ENCODE measurements around the gene RAB42. TPM values are rescaled to one million over a fixed set of nuclear protein-coding genes. Genes with fewer than 3 reads are reported as not detected.

RAB42 gene
- total RNA-seq, 1 experiment from 2014 or later: 0.37 TPM

GRCh38 chr1:28613175-28613574 is 21.1 kb downstream of the RAB42 start:
- no peaks in the 10 kb centered on the region for H4K20me1 ChIP-seq (ENCODE audit: insufficient read depth, low read depth, low read length)
- no peak overlapping the region for H3K27ac ChIP-seq (ENCODE audit: low read length)
- no peaks in the 10 kb centered on the region for H3K4me1 ChIP-seq (ENCODE audit: low read length)
- H3K4me2 ChIP-seq (ENCODE audit: low read depth, low read length, poor library complexity, severe bottlenecking): no peak overlapping the region
- H3K9me2 ChIP-seq (replicated peaks; ENCODE audit: insufficient read depth, low read length): no peaks in the 10 kb centered on the region
- no peak for DNase-seq
- no peaks in the 10 kb centered on the region for H3K27me3 ChIP-seq (ENCODE audit: low read length)
- H3K9ac ChIP-seq (ENCODE audit: low read length): no peak overlapping the region
- H3K4me3 ChIP-seq (ENCODE audit: low read length): no peak overlapping the region
- no peaks in the 10 kb centered on the region for H3K9me3 ChIP-seq (ENCODE audit: low read length)
- H3K79me2 ChIP-seq (ENCODE audit: low read length): no peaks in the 10 kb centered on the region
- H2AFZ ChIP-seq (ENCODE audit: low read length): no peak overlapping the region
- peaks cover 21% of the 10 kb centered on the region for H3K36me3 ChIP-seq (ENCODE audit: insufficient read depth, low read length)

GRCh38 chr1:28631713-28632112 is 39.6 kb downstream of the RAB42 start:
- Histone ChIP-seq H3K27ac (ENCODE audit: low read length) (no peak overlapping the region), H3K4me2 (ENCODE audit: low read depth, low read length, poor library complexity, severe bottlenecking) (no peak overlapping the region), H3K9ac (ENCODE audit: low read length) (no peak overlapping the region), H3K9me2 (replicated peaks; ENCODE audit: insufficient read depth, low read length) (no peaks in the 10 kb centered on the region), H3K4me3 (ENCODE audit: low read length) (no peak overlapping the region), H3K79me2 (ENCODE audit: low read length) (peaks cover 19% of the 10 kb centered on the region), H4K20me1 (ENCODE audit: insufficient read depth, low read depth, low read length) (no peaks in the 10 kb centered on the region), H3K27me3 (ENCODE audit: low read length) (no peaks in the 10 kb centered on the region), H3K36me3 (ENCODE audit: insufficient read depth, low read length) (no peaks in the 10 kb centered on the region), H3K9me3 (ENCODE audit: low read length) (no peaks in the 10 kb centered on the region), H3K4me1 (ENCODE audit: low read length) (no peaks in the 10 kb centered on the region), H2AFZ (ENCODE audit: low read length) (no peak overlapping the region)
- no peak for DNase-seq

GRCh38 chr1:28632560-28632959 is 40.5 kb downstream of the RAB42 start:
- Histone ChIP-seq H3K27me3 (ENCODE audit: low read length) (no peaks in the 10 kb centered on the region), H3K9me2 (replicated peaks; ENCODE audit: insufficient read depth, low read length) (no peaks in the 10 kb centered on the region), H3K79me2 (ENCODE audit: low read length) (peaks cover 23% of the 10 kb centered on the region), H2AFZ (ENCODE audit: low read length) (no peak overlapping the region), H3K4me2 (ENCODE audit: low read depth, low read length, poor library complexity, severe bottlenecking) (no peak overlapping the region), H4K20me1 (ENCODE audit: insufficient read depth, low read depth, low read length) (no peaks in the 10 kb centered on the region), H3K27ac (ENCODE audit: low read length) (no peak overlapping the region), H3K4me1 (ENCODE audit: low read length) (no peaks in the 10 kb centered on the region), H3K9me3 (ENCODE audit: low read length) (no peaks in the 10 kb centered on the region), H3K36me3 (ENCODE audit: insufficient read depth, low read length) (no peaks in the 10 kb centered on the region), H3K4me3 (ENCODE audit: low read length) (no peak overlapping the region), H3K9ac (ENCODE audit: low read length) (no peak overlapping the region)
- DNase-seq: no peak

- Histone ChIP-seq H3K4me2 (ENCODE audit: low read depth, low read length, poor library complexity, severe bottlenecking) (peak overlapping the region; percentile 74), H3K9ac (ENCODE audit: low read length) (no peak overlapping the region), H3K27me3 (ENCODE audit: low read length) (no peaks in the 10 kb centered on the region), H3K4me3 (ENCODE audit: low read length) (no peak overlapping the region), H3K36me3 (ENCODE audit: insufficient read depth, low read length) (no peaks in the 10 kb centered on the region), H4K20me1 (ENCODE audit: insufficient read depth, low read depth, low read length) (no peaks in the 10 kb centered on the region), H2AFZ (ENCODE audit: low read length) (no peak overlapping the region), H3K79me2 (ENCODE audit: low read length) (peaks cover 55% of the 10 kb centered on the region), H3K9me3 (ENCODE audit: low read length) (no peaks in the 10 kb centered on the region), H3K27ac (ENCODE audit: low read length) (no peak overlapping the region), H3K4me1 (ENCODE audit: low read length) (peaks cover 31% of the 10 kb centered on the region), H3K9me2 (replicated peaks; ENCODE audit: insufficient read depth, low read length) (no peaks in the 10 kb centered on the region)
- peak; percentile 75 for DNase-seq
These were observed 48.7 kb downstream of the RAB42 start for GRCh38 chr1:28640766-28641165.

- Histone ChIP-seq H3K9ac (ENCODE audit: low read length) (peak overlapping the region; percentile 87), H3K9me2 (replicated peaks; ENCODE audit: insufficient read depth, low read length) (no peaks in the 10 kb centered on the region), H3K79me2 (ENCODE audit: low read length) (peaks cover 47% of the 10 kb centered on the region), H3K4me3 (ENCODE audit: low read length) (peak overlapping the region; percentile 87), H3K36me3 (ENCODE audit: insufficient read depth, low read length) (no peaks in the 10 kb centered on the region), H3K9me3 (ENCODE audit: low read length) (no peaks in the 10 kb centered on the region), H2AFZ (ENCODE audit: low read length) (peak overlapping the region; percentile 42; the same call in 1 of the 2 replicates), H3K27me3 (ENCODE audit: low read length) (no peaks in the 10 kb centered on the region), H3K4me1 (ENCODE audit: low read length) (peaks cover 34% of the 10 kb centered on the region), H4K20me1 (ENCODE audit: insufficient read depth, low read depth, low read length) (no peaks in the 10 kb centered on the region), H3K27ac (ENCODE audit: low read length) (peak overlapping the region; percentile 64), H3K4me2 (ENCODE audit: low read depth, low read length, poor library complexity, severe bottlenecking) (peak overlapping the region; percentile 74)
- peak; percentile 67 for DNase-seq
These were observed 50.2 kb downstream of the RAB42 start for GRCh38 chr1:28642056-28642846.

- Histone ChIP-seq H3K27me3 (ENCODE audit: low read length) (no peaks in the 10 kb centered on the region), H3K4me1 (ENCODE audit: low read length) (peaks cover 42% of the 10 kb centered on the region), H3K4me2 (ENCODE audit: low read depth, low read length, poor library complexity, severe bottlenecking) (peak within 1 kb of the TSS; percentile 88), H3K9me2 (replicated peaks; ENCODE audit: insufficient read depth, low read length) (no peaks in the 10 kb centered on the region), H3K79me2 (ENCODE audit: low read length) (peaks cover 44% of the 10 kb centered on the region), H2AFZ (ENCODE audit: low read length) (peak within 1 kb of the TSS; percentile 42; the same call in 1 of the 2 replicates), H3K4me3 (ENCODE audit: low read length) (peak within 1 kb of the TSS; percentile 87), H4K20me1 (ENCODE audit: insufficient read depth, low read depth, low read length) (no peaks in the 10 kb centered on the region), H3K9me3 (ENCODE audit: low read length) (no peaks in the 10 kb centered on the region), H3K27ac (ENCODE audit: low read length) (peak within 1 kb of the TSS; percentile 90), H3K9ac (ENCODE audit: low read length) (peak within 1 kb of the TSS; percentile 99), H3K36me3 (ENCODE audit: insufficient read depth, low read length) (no peaks in the 10 kb centered on the region)
- DNase-seq: peak; percentile 98
These were observed 51.0 kb downstream of the RAB42 start, which contains the start of gene TAF12 for GRCh38 chr1:28642847-28643635. TAF12 (minus strand) TSS chr1:28643067; CDS start chr1:28622081, 20,986 bp downstream.

- Histone ChIP-seq H3K4me3 (ENCODE audit: low read length) (peak overlapping the region; percentile 87), H3K4me1 (ENCODE audit: low read length) (peaks cover 51% of the 10 kb centered on the region), H3K4me2 (ENCODE audit: low read depth, low read length, poor library complexity, severe bottlenecking) (peak overlapping the region; percentile 88), H2AFZ (ENCODE audit: low read length) (no peak overlapping the region), H3K79me2 (ENCODE audit: low read length) (peaks cover 40% of the 10 kb centered on the region), H4K20me1 (ENCODE audit: insufficient read depth, low read depth, low read length) (no peaks in the 10 kb centered on the region), H3K36me3 (ENCODE audit: insufficient read depth, low read length) (no peaks in the 10 kb centered on the region), H3K9me3 (ENCODE audit: low read length) (no peaks in the 10 kb centered on the region), H3K9me2 (replicated peaks; ENCODE audit: insufficient read depth, low read length) (no peaks in the 10 kb centered on the region), H3K9ac (ENCODE audit: low read length) (peak overlapping the region; percentile 99), H3K27ac (ENCODE audit: low read length) (peak overlapping the region; percentile 90), H3K27me3 (ENCODE audit: low read length) (no peaks in the 10 kb centered on the region)
- DNase-seq: no peak
These were observed 52.4 kb downstream of the RAB42 start for GRCh38 chr1:28644494-28644893.
